K562 (cell line): ENCODE results near the gene PXK. TPM values are rescaled to one million over a fixed set of nuclear protein-coding genes. Genes with fewer than 3 reads are reported as not detected.

ENCODE experiments used
- ATAC-seq: fragments of 200-7000 bp; cut with Tn5 transposase; 3 replicates; pipeline ENCODE4 v1.9.1; 2020; ENCODE audit warnings: moderate library complexity
- BruUV-seq: library from RNA; stranded (reverse); fragments of 400-500 nt; replicated peaks from 2 replicates; lab custom pipeline; 2021; lab: Mats Ljungman, UMichigan
- CTCF ChIA-PET: fragments of 300-600 bp; formaldehyde crosslinking; extraction: SDS; loops from one replicate; lab custom pipeline; 2021; ENCODE audit warnings: low intra/inter-chr PET ratio; lab: Yijun Ruan, JAX
- POLR2A ChIA-PET: fragments of 300-600, 350-650 bp; sonication (Branson Sonifier 250); formaldehyde crosslinking; extraction: SDS; loops from one replicate; lab custom pipeline; 2021; ENCODE audit warnings: antibody characterized with exemption, inconsistent platforms; lab: Yijun Ruan, JAX
- DNase-seq, 4 experiments: peaks; one replicate each; pipeline versions ENCODE4 v3.0.0 to v3.0.0-alpha.2; 2011 to 2018; ENCODE audit warnings: low spot score in 3 of 4, mixed read lengths in 3 of 4; ENCODE audit errors: extremely low read depth in 1 of 4
- FAIRE-seq: peaks from 2 replicates; lab custom pipeline; 2011; peaks lifted over from hg19 to GRCh38; lab: Jason Lieb, UNC
- H2AFZ ChIP-seq: 2 replicates; pipeline ENCODE4 v1.6.0; 2011; ENCODE audit warnings: low read depth, low read length, control low read depth, inconsistent platforms
- H3K27ac ChIP-seq: fragments of 200-600 bp; 3 replicates; pipeline ENCODE4 v1.8.0; 2011; ENCODE audit warnings: low read depth, mild to moderate bottlenecking, control low read depth, inconsistent platforms, low read length, moderate library complexity, mixed read lengths; ENCODE audit errors: extremely low read depth
- H3K27me3 ChIP-seq, 2 experiments: fragments of 300-600 bp in 1 of 2; 2 replicates in 1 of 2; 3 replicates in 1 of 2; pipeline versions ENCODE4 v1.6.0 to v1.8.0; 2011; ENCODE audit warnings: inconsistent platforms in 2 of 2, low read length in 2 of 2, mild to moderate bottlenecking in 1 of 2, mixed read lengths in 1 of 2, moderate library complexity in 1 of 2; ENCODE audit not compliant: control insufficient read depth in 2 of 2, insufficient read depth in 2 of 2
- H3K36me3 ChIP-seq: fragments of 300-600 bp; 3 replicates; pipeline ENCODE4 v1.8.0; 2011; ENCODE audit warnings: mild to moderate bottlenecking, low read length, inconsistent platforms; ENCODE audit not compliant: control insufficient read depth, insufficient read depth
- H3K4me1 ChIP-seq, 2 experiments: fragments of 200-600 bp in 1 of 2; replicated peaks in 1 of 2; 2 replicates in 1 of 2; 3 replicates in 1 of 2; pipeline versions ENCODE4 v1.5.1 to v1.8.0; 2011; ENCODE audit warnings: inconsistent platforms in 2 of 2, low read length in 2 of 2, mild to moderate bottlenecking in 1 of 2, mixed read lengths in 1 of 2, moderate library complexity in 1 of 2; ENCODE audit not compliant: control insufficient read depth in 2 of 2, insufficient read depth in 2 of 2
- H3K4me2 ChIP-seq: 2 replicates; pipeline ENCODE4 v1.6.1; 2011; ENCODE audit warnings: low read length, control low read depth, inconsistent platforms, mixed read lengths; ENCODE audit not compliant: insufficient read depth
- H3K4me3 ChIP-seq: fragments of 200-600 bp; sonication (generic), shearing (Covaris generic); 2 replicates; pipeline ENCODE4 v1.5.1; 2016; ENCODE audit warnings: control low read depth, inconsistent platforms
- H3K79me2 ChIP-seq: fragments of 200-600 bp; 3 replicates; pipeline ENCODE4 v1.8.0; 2011; ENCODE audit warnings: low read length, inconsistent platforms; ENCODE audit not compliant: control insufficient read depth, insufficient read depth
- H3K9ac ChIP-seq, 2 experiments: 2 replicates each; pipeline versions ENCODE4 v1.6.0 to v1.6.1; 2011; ENCODE audit warnings: low read depth in 2 of 2, low read length in 2 of 2, control low read depth in 1 of 2, inconsistent platforms in 1 of 2, mild to moderate bottlenecking in 1 of 2, mixed read lengths in 1 of 2; ENCODE audit not compliant: insufficient read depth in 1 of 2
- H3K9me1 ChIP-seq: one replicate; pipeline ENCODE4 v1.6.0; 2011; ENCODE audit warnings: inconsistent platforms, mild to moderate bottlenecking, low read length, moderate library complexity; ENCODE audit not compliant: control insufficient read depth, insufficient read depth
- H3K9me3 ChIP-seq: replicated peaks from 2 replicates; pipeline ENCODE4 v1.5.1; 2011; ENCODE audit warnings: low read depth, low read length, inconsistent platforms; ENCODE audit not compliant: control insufficient read depth, insufficient read depth
- H4K20me1 ChIP-seq: replicated peaks from 2 replicates; pipeline ENCODE4 v1.6.1; 2011; ENCODE audit warnings: low read length, inconsistent platforms, mixed read lengths; ENCODE audit not compliant: control insufficient read depth, insufficient read depth
- ATF7 ChIP-seq: fragments of 450-650 bp; IDR thresholded peaks from 2 replicates; pipeline ENCODE4 v1.7.1; 2014; ENCODE audit warnings: mild to moderate bottlenecking, moderate library complexity
- CC2D1A ChIP-seq: fragments of 450-650 bp; IDR thresholded peaks from 2 replicates; pipeline ENCODE4 v1.6.1; 2017; ENCODE audit warnings: mild to moderate bottlenecking
- GABPB1 ChIP-seq: sonication (generic); formaldehyde crosslinking; IDR thresholded peaks from 2 replicates; pipeline ENCODE4 v1.8.0; 2022; ENCODE audit warnings: mild to moderate bottlenecking, missing genetic modification reagents
- HBP1 ChIP-seq: fragments of 450-650 bp; formaldehyde crosslinking; IDR thresholded peaks from 2 replicates; pipeline ENCODE4 v1.4.0; 2022; ENCODE audit warnings: missing genetic modification characterization
- HMG20B ChIP-seq: fragments of 250-450 bp; sonication (Bioruptor Pico); IDR thresholded peaks from 2 replicates; pipeline ENCODE4 v1.5.0; 2021; ENCODE audit warnings: mild to moderate bottlenecking
- ILK ChIP-seq: fragments of 450-650 bp; IDR thresholded peaks from 2 replicates; pipeline ENCODE4 v1.6.1; 2016; ENCODE audit warnings: missing genetic modification characterization, low read depth, mild to moderate bottlenecking, missing compliant biosample characterization, moderate library complexity, borderline replicate concordance
- KAT2B ChIP-seq: IDR thresholded peaks from one replicate; pipeline ENCODE4 v1.6.1; 2012; ENCODE audit warnings: low read depth, mild to moderate bottlenecking, control low read depth, inconsistent platforms, low read length, moderate library complexity
- KLF13 ChIP-seq: fragments of 450-650 bp; IDR thresholded peaks from 2 replicates; pipeline ENCODE4 v1.6.1; 2016; ENCODE audit warnings: missing genetic modification characterization, low read depth, mild to moderate bottlenecking, missing compliant biosample characterization, moderate library complexity, borderline replicate concordance
- KLF16 ChIP-seq: IDR thresholded peaks from 2 replicates; pipeline ENCODE4 v1.6.1; 2016; ENCODE audit warnings: antibody characterized with exemption
- MXI1 ChIP-seq: IDR thresholded peaks from 2 replicates; pipeline ENCODE4 v1.6.1; 2011; ENCODE audit warnings: low read depth, mild to moderate bottlenecking, improper control_type of control experiment, low read length
- NFRKB ChIP-seq: fragments of 450-650 bp; IDR thresholded peaks from 2 replicates; pipeline ENCODE4 v1.6.1; 2016; ENCODE audit warnings: low read depth
- RFX1 ChIP-seq: fragments of 450-650 bp; IDR thresholded peaks from 2 replicates; pipeline ENCODE4 v1.6.1; 2016; ENCODE audit warnings: mild to moderate bottlenecking, moderate library complexity
- SREBF1 ChIP-seq: fragments of 150-350 bp; IDR thresholded peaks from 2 replicates; pipeline ENCODE4 v1.6.1; 2014; ENCODE audit warnings: antibody characterized with exemption, low read depth, low read length, borderline replicate concordance
- TAF15 ChIP-seq: fragments of 200-400 bp; formaldehyde crosslinking; IDR thresholded peaks from 2 replicates; pipeline ENCODE4 v1.6.1; 2017; ENCODE audit warnings: mild to moderate bottlenecking, low read depth, low read length, moderate library complexity
- THRAP3 ChIP-seq: fragments of 450-650 bp; IDR thresholded peaks from 2 replicates; pipeline ENCODE4 v1.6.1; 2016; ENCODE audit warnings: mild to moderate bottlenecking, inconsistent platforms, borderline replicate concordance
- ZBTB49 ChIP-seq: sonication (generic); formaldehyde crosslinking; IDR thresholded peaks from 2 replicates; pipeline ENCODE4 v1.8.0; 2022; ENCODE audit warnings: missing genetic modification reagents, mild to moderate bottlenecking, borderline replicate concordance
- ZFX ChIP-seq: sonication (generic); formaldehyde crosslinking; IDR thresholded peaks from 2 replicates; pipeline ENCODE4 v1.8.0; 2022; ENCODE audit warnings: mild to moderate bottlenecking, missing genetic modification reagents, moderate library complexity
- ZNF133 ChIP-seq: fragments of 250-450 bp; sonication (Bioruptor Pico); IDR thresholded peaks from 2 replicates; pipeline ENCODE4 v1.4.0; 2020; ENCODE audit warnings: mild to moderate bottlenecking
- ZNF263 ChIP-seq: sonication (generic); formaldehyde crosslinking; IDR thresholded peaks from 2 replicates; pipeline ENCODE4 v1.8.0; 2022; ENCODE audit warnings: mild to moderate bottlenecking, missing genetic modification reagents, borderline replicate concordance
- ZNF384 ChIP-seq: IDR thresholded peaks from 2 replicates; pipeline ENCODE4 v1.6.1; 2012; ENCODE audit warnings: low read depth, low read length, improper control_type of control experiment
- ZNF583 ChIP-seq: fragments of 250-450 bp; sonication (Bioruptor Pico); IDR thresholded peaks from 2 replicates; pipeline ENCODE4 v1.4.0; 2020
- ZNF75A ChIP-seq: fragments of 450-650 bp; formaldehyde crosslinking; IDR thresholded peaks from 2 replicates; pipeline ENCODE4 v1.4.0; 2020; ENCODE audit warnings: mild to moderate bottlenecking
- WGBS: fragments of 100-300 bp; shearing (Covaris generic); methylation state at CpG from one replicate; pipeline ENCODE4 v1.1.6; 2016; ENCODE audit warnings: low coverage, mixed read lengths; ENCODE audit not compliant: insufficient coverage; ENCODE audit errors: missing lambda C conversion rate; 5-methylcytosine and 5-hydroxymethylcytosine counted together
- in situ Hi-C: fragments of 300-500 bp; cut with MboI; formaldehyde crosslinking; loops from 4 replicates; pipeline ENCODE4 v1.15.0; 2018; ENCODE audit warnings: inconsistent platforms, mixed read lengths
- intact Hi-C: fragments of 100-400 bp; cut with micrococcal nuclease; formaldehyde crosslinking; loops from 2 replicates; pipeline ENCODE4 v1.14.2; 2022
- polyA plus RNA-seq, 8 experiments: library from polyadenylated mRNA; depleted of rRNA in 4 of 8; stranded (reverse) in 5 of 8; unstranded in 3 of 8; fragments of >200 nt; fragmentation: Nextera tagmentation in 2 of 8; fragmentation: Illumina TruSeq in 1 of 8; extraction: Ambion mirVana in 2 of 8; extraction: Trizol in 1 of 8; gene quantifications; 2 replicates each; pipeline versions ENCODE4 v1.2.1 to v1.2.3, GENCODE V29; 2011 to 2014; ENCODE audit warnings: inconsistent platforms in 1 of 8, missing spikeins in 1 of 8
- total RNA-seq, 7 experiments: library from RNA; depleted of rRNA in 6 of 7; stranded (reverse); fragments of >200 nt in 6 of 7; fragmentation: Illumina TruSeq in 2 of 7; extraction: Trizol in 2 of 7; gene quantifications; 2 replicates each; pipeline versions ENCODE4 v1.2.1 to v1.2.3, GENCODE V29; 2011 to 2021; ENCODE audit warnings: low replicate concordance in 1 of 7

PXK gene
- total and polyA plus RNA-seq, 9 of the 15 experiments (the other 6 are each of a cell fraction or from before 2014, with no cell fraction given), result 3.3 to 19.9 (median 11.3) TPM

GRCh38 chr3:58416191-58416590, 83.5 kb downstream of the PXK start (continued):
- no peak for TF ChIP-seq SREBF1
- TF ChIP-seq GABPB1 (CRISPR knock-in tag), result no peak
- TF ChIP-seq ZNF263 (CRISPR knock-in tag), result no peak
- no peak for TF ChIP-seq ATF7
- TF ChIP-seq ZNF583 (CRISPR knock-in tag), result no peak
- no peak for TF ChIP-seq KLF13 (tag)
- TF ChIP-seq ILK (tag), result no peak
- TF ChIP-seq RFX1, result no peak
- TF ChIP-seq TAF15, result no peak
- no peak for TF ChIP-seq ZFX (CRISPR knock-in tag)
- no peak for TF ChIP-seq KAT2B
- TF ChIP-seq ZNF384, result no peak

GRCh38 chr3:58417075-58417474, 84.4 kb downstream of the PXK start:
- FAIRE-seq, result no peak
- TF ChIP-seq ZNF133 (CRISPR knock-in tag), result no peak
- no peak for TF ChIP-seq KLF16
- no peak for TF ChIP-seq MXI1
- TF ChIP-seq NFRKB, result no peak
- TF ChIP-seq HMG20B (CRISPR knock-in tag), result no peak
- no peak for TF ChIP-seq CC2D1A
- TF ChIP-seq ZBTB49 (CRISPR knock-in tag), result no peak
- TF ChIP-seq ZNF75A, result no peak
- no peak for TF ChIP-seq HBP1 (CRISPR knock-in tag)
- no peak for TF ChIP-seq THRAP3

More at GRCh38 chr3:58417075-58417474, 84.4 kb downstream of the PXK start:
- Histone ChIP-seq H3K36me3 (peaks cover 9% of the 10 kb centered on the region; the same call in 2 of the 3 replicates), H3K4me1 (peaks cover 0 to 6% of the 10 kb centered on the region in 2 experiments; a peak in 3 of 5 replicates), H3K4me3 (no peak overlapping the region), H3K27ac (no peak overlapping the region), H3K9me3 (no peaks in the 10 kb centered on the region), H2AFZ (no peak overlapping the region), H3K27me3 (no peaks in the 10 kb centered on the region), H3K79me2 (no peaks in the 10 kb centered on the region), H3K9ac (no peak overlapping the region), H3K4me2 (no peak overlapping the region), H3K9me1 (no peaks in the 10 kb centered on the region), H4K20me1 (no peaks in the 10 kb centered on the region)
- WGBS, result 82% methylated on average over 2 of the region's 2 CpGs
- ChIA-PET CTCF (no interaction called here), POLR2A (interaction anchor here (2.9 kb wide), 1 partner anchor 12 kb away, joined by 7 read pairs; no protein-coding TSS in a partner anchor)
- DNase-seq (no peak), ATAC-seq (no peak)
- intact Hi-C loops (no loop called here), in situ Hi-C loops (loop anchor here (10.0 kb wide), 1 partner anchor 232 kb away; no protein-coding TSS in a partner anchor)
- no TSS peak for BruUV-seq
